Neural crest cell (in vitro differentiated cells): ENCODE data around the gene TNFRSF12A. TPM values are rescaled to one million over a fixed set of nuclear protein-coding genes. Genes with fewer than 3 reads are reported as not detected.

Source experiments
- DNase-seq: peaks from one replicate; pipeline ENCODE4 v3.0.0; 2021; ENCODE audit warnings: low read depth, mixed read lengths, low spot score
- H3K27ac Mint-ChIP-seq: one replicate; pipeline ENCODE4 v1.8.0; 2021; ENCODE audit warnings: mild to moderate bottlenecking, mixed read lengths; ENCODE audit not compliant: unreplicated experiment
- H3K27me3 Mint-ChIP-seq: 2 replicates; pipeline ENCODE4 v1.8.0; 2021; ENCODE audit warnings: low read depth, mild to moderate bottlenecking, mixed read lengths
- H3K36me3 Mint-ChIP-seq: 2 replicates; pipeline ENCODE4 v1.8.0; 2021; ENCODE audit warnings: low read depth, mild to moderate bottlenecking, mixed read lengths
- H3K4me1 Mint-ChIP-seq: 2 replicates; pipeline ENCODE4 v1.8.0; 2021; ENCODE audit warnings: mixed read lengths
- H3K4me3 Mint-ChIP-seq: one replicate; pipeline ENCODE4 v1.8.0; 2021; ENCODE audit warnings: mild to moderate bottlenecking, mixed read lengths
- H3K9me3 Mint-ChIP-seq: 2 replicates; pipeline ENCODE4 v1.8.0; 2021; ENCODE audit warnings: mixed read lengths
- CTCF ChIP-seq: fragments of 200-600 bp; sonication (generic); conservative IDR thresholded peaks from 2 replicates; pipeline ENCODE4 v1.5.0; 2021; ENCODE audit warnings: antibody characterized with exemption, mild to moderate bottlenecking
- total RNA-seq: library from RNA; stranded (reverse); gene quantifications from 2 replicates; pipeline ENCODE4 v1.2.1, GENCODE V29; 2021

Gene TNFRSF12A
- total RNA-seq, 1 donor from 2014 or later = 3.5 TPM

GRCh38 chr16:3038256-3038655 is 18.1 kb downstream of the TNFRSF12A start:
- H3K4me3 Mint-ChIP-seq = no peak overlapping the region
- H3K36me3 Mint-ChIP-seq = no peaks in the 10 kb centered on the region
- no peak for TF ChIP-seq CTCF
- no peak overlapping the region for H3K27ac Mint-ChIP-seq
- H3K4me1 Mint-ChIP-seq = no peaks in the 10 kb centered on the region
- H3K9me3 Mint-ChIP-seq = no peaks in the 10 kb centered on the region
- peaks cover 95% of the 10 kb centered on the region for H3K27me3 Mint-ChIP-seq
- DNase-seq = no peak

- DNase-seq = no peak
- TF ChIP-seq CTCF = no peak
- H3K36me3 Mint-ChIP-seq = no peaks in the 10 kb centered on the region
- peaks cover 95% of the 10 kb centered on the region for H3K27me3 Mint-ChIP-seq
- H3K27ac Mint-ChIP-seq = no peak overlapping the region
- no peak overlapping the region for H3K4me3 Mint-ChIP-seq
- H3K4me1 Mint-ChIP-seq = no peaks in the 10 kb centered on the region
- no peaks in the 10 kb centered on the region for H3K9me3 Mint-ChIP-seq
Observed at GRCh38 chr16:3038896-3039295, 18.7 kb downstream of the TNFRSF12A start.

GRCh38 chr16:3042376-3042775 is 22.2 kb downstream of the TNFRSF12A start:
- no peak overlapping the region for H3K27ac Mint-ChIP-seq

GRCh38 chr16:3044708-3045107 is 24.5 kb downstream of the TNFRSF12A start:
- Mint-ChIP-seq H3K27me3 (peaks cover 87% of the 10 kb centered on the region), H3K4me3 (peak overlapping the region; percentile 84), H3K36me3 (peaks cover 3% of the 10 kb centered on the region), H3K4me1 (peaks cover 8% of the 10 kb centered on the region), H3K27ac (no peak overlapping the region), H3K9me3 (no peaks in the 10 kb centered on the region)
- TF ChIP-seq CTCF = no peak
- no peak for DNase-seq

More at GRCh38 chr16:3042376-3042775, 22.2 kb downstream of the TNFRSF12A start:
- no peak for DNase-seq
- H3K27me3 Mint-ChIP-seq = peaks cover 90% of the 10 kb centered on the region
- H3K4me3 Mint-ChIP-seq = no peak overlapping the region
- TF ChIP-seq CTCF = no peak
- peaks cover 3% of the 10 kb centered on the region for H3K36me3 Mint-ChIP-seq
- H3K9me3 Mint-ChIP-seq = no peaks in the 10 kb centered on the region
- H3K4me1 Mint-ChIP-seq = peaks cover 8% of the 10 kb centered on the region

- peak within 1 kb of the TSS; percentile 84 for H3K4me3 Mint-ChIP-seq
- peak; percentile 39 for DNase-seq
- peaks cover 3% of the 10 kb centered on the region for H3K36me3 Mint-ChIP-seq
- no peak for TF ChIP-seq CTCF
- H3K4me1 Mint-ChIP-seq = peaks cover 8% of the 10 kb centered on the region
- H3K27me3 Mint-ChIP-seq = peaks cover 85% of the 10 kb centered on the region
- H3K27ac Mint-ChIP-seq = no peak within 1 kb of the TSS
- no peaks in the 10 kb centered on the region for H3K9me3 Mint-ChIP-seq
Observed at GRCh38 chr16:3045758-3046640, 25.8 kb downstream of the TNFRSF12A start, which contains the start of gene MMP25. Gene MMP25 (plus strand): TSS chr16:3046561. CDS start chr16:3046918, 357 bp downstream.
